HepG2 (cell line): Measurements from ENCODE around the gene SKIDA1. TPM values are rescaled to one million over a fixed set of nuclear protein-coding genes. Genes with fewer than 3 reads are reported as not detected.
A peak's percentile ranks its signal among the peaks of the same experiment; 100 is the strongest.

ENCODE experiments used
- CAMTA2 ChIP-seq: sonication (generic); formaldehyde crosslinking; IDR thresholded peaks from 2 replicates; pipeline ENCODE4 v1.4.0; 2020; ENCODE audit warnings: mild to moderate bottlenecking, missing genetic modification reagents, borderline replicate concordance
- EHMT2 ChIP-seq: fragments of 200-600 bp; sonication (generic); IDR thresholded peaks from 2 replicates; pipeline ENCODE4 v1.7.0; 2017; ENCODE audit warnings: antibody characterized with exemption, low read depth, low read length, borderline replicate concordance
- FOXA1 ChIP-seq, 2 experiments: fragments of 450-650 bp in 1 of 2; sonication (generic) in 1 of 2; formaldehyde crosslinking in 1 of 2; IDR thresholded peaks; 2 replicates each; pipeline versions ENCODE4 v1.4.0 to v1.6.1; 2016 to 2020; ENCODE audit warnings: missing genetic modification reagents in 1 of 2
- GLMP ChIP-seq: sonication (generic); formaldehyde crosslinking; IDR thresholded peaks from 2 replicates; pipeline ENCODE4 v1.9.0; 2021; ENCODE audit warnings: missing genetic modification reagents, mild to moderate bottlenecking, borderline replicate concordance
- KLF9 ChIP-seq: IDR thresholded peaks from 2 replicates; pipeline ENCODE4 v1.6.1; 2016; ENCODE audit warnings: low read depth
- MED8 ChIP-seq: sonication (generic); formaldehyde crosslinking; IDR thresholded peaks from 2 replicates; pipeline ENCODE4 v1.8.1; 2023; ENCODE audit warnings: mild to moderate bottlenecking, missing genetic modification reagents; ENCODE audit not compliant: insufficient replicate concordance
- NFIB ChIP-seq: sonication (generic); formaldehyde crosslinking; IDR thresholded peaks from 2 replicates; pipeline ENCODE4 v1.9.0; 2021; ENCODE audit warnings: missing genetic modification reagents, mild to moderate bottlenecking, borderline replicate concordance
- NFRKB ChIP-seq: fragments of 450-650 bp; IDR thresholded peaks from 2 replicates; pipeline ENCODE4 v1.6.1; 2017
- PHF21A ChIP-seq: sonication (generic); formaldehyde crosslinking; IDR thresholded peaks from 2 replicates; pipeline ENCODE4 v1.5.0; 2020; ENCODE audit warnings: mild to moderate bottlenecking, missing genetic modification reagents
- RFX5 ChIP-seq: IDR thresholded peaks from 2 replicates; pipeline ENCODE4 v1.6.1; 2011; ENCODE audit warnings: low read depth, low read length, improper control_type of control experiment
- SMAD1 ChIP-seq: sonication (generic); formaldehyde crosslinking; IDR thresholded peaks from 2 replicates; pipeline ENCODE4 v1.4.0; 2020; ENCODE audit warnings: missing genetic modification reagents, low read depth, mild to moderate bottlenecking, borderline replicate concordance
- SOX6 ChIP-seq, 2 experiments: fragments of 450-650 bp in 1 of 2; sonication (generic) in 1 of 2; formaldehyde crosslinking in 1 of 2; IDR thresholded peaks; 2 replicates each; pipeline versions ENCODE4 v1.4.0 to v1.6.1; 2017 to 2020; ENCODE audit warnings: antibody characterized with exemption in 1 of 2, mild to moderate bottlenecking in 1 of 2, missing genetic modification reagents in 1 of 2
- SP1 ChIP-seq, 2 experiments: fragments of 450-650 bp in 1 of 2; sonication (generic) in 1 of 2; formaldehyde crosslinking in 1 of 2; IDR thresholded peaks; 2 replicates each; pipeline versions ENCODE4 v1.4.0 to v1.6.1; 2016 to 2020; ENCODE audit warnings: missing genetic modification reagents in 1 of 2
- TAF1 ChIP-seq: sonication (generic); formaldehyde crosslinking; IDR thresholded peaks from 2 replicates; pipeline ENCODE4 v1.4.0; 2020; ENCODE audit warnings: missing genetic modification reagents
- TARDBP ChIP-seq: sonication (generic); formaldehyde crosslinking; IDR thresholded peaks from 2 replicates; pipeline ENCODE4 v1.8.0; 2022; ENCODE audit warnings: mild to moderate bottlenecking, missing genetic modification reagents
- ZFP36 ChIP-seq: fragments of 150-350 bp; IDR thresholded peaks from 2 replicates; pipeline ENCODE4 v1.6.1; 2018; ENCODE audit warnings: borderline replicate concordance, low read length, low read depth; ENCODE audit not compliant: partially characterized antibody
- ZNF251 ChIP-seq: sonication (generic); formaldehyde crosslinking; IDR thresholded peaks from 2 replicates; pipeline ENCODE4 v1.9.0; 2021; ENCODE audit warnings: mild to moderate bottlenecking, missing genetic modification reagents
- ZNF33B ChIP-seq: sonication (generic); formaldehyde crosslinking; IDR thresholded peaks from 2 replicates; pipeline ENCODE4 v1.5.1; 2020; ENCODE audit warnings: mild to moderate bottlenecking, missing genetic modification reagents
- ZNF343 ChIP-seq: sonication (generic); formaldehyde crosslinking; IDR thresholded peaks from 2 replicates; pipeline ENCODE4 v1.4.0; 2020; ENCODE audit warnings: mild to moderate bottlenecking, missing genetic modification reagents
- ZNF362 ChIP-seq: sonication (generic); formaldehyde crosslinking; IDR thresholded peaks from 2 replicates; pipeline ENCODE4 v1.4.0; 2020; ENCODE audit warnings: missing genetic modification reagents, mild to moderate bottlenecking, borderline replicate concordance
- ZNF432 ChIP-seq: sonication (generic); formaldehyde crosslinking; IDR thresholded peaks from 2 replicates; pipeline ENCODE4 v1.5.0; 2020; ENCODE audit warnings: missing genetic modification reagents, mild to moderate bottlenecking, borderline replicate concordance
- ZNF7 ChIP-seq: IDR thresholded peaks from 2 replicates; pipeline ENCODE4 v1.6.1; 2016; ENCODE audit warnings: missing biosample characterization, missing genetic modification reagents
- ZSCAN20 ChIP-seq: sonication (generic); formaldehyde crosslinking; IDR thresholded peaks from 2 replicates; pipeline ENCODE4 v1.4.0; 2020; ENCODE audit warnings: missing genetic modification reagents, mild to moderate bottlenecking, borderline replicate concordance
- ZSCAN9 ChIP-seq: IDR thresholded peaks from 2 replicates; pipeline ENCODE4 v1.6.1; 2016; ENCODE audit warnings: borderline replicate concordance
- polyA plus RNA-seq, 8 experiments: library from polyadenylated mRNA; depleted of rRNA in 3 of 8; stranded (reverse) in 7 of 8; unstranded in 1 of 8; fragments of >200 nt; fragmentation: Illumina TruSeq in 4 of 8; extraction: Trizol in 4 of 8; gene quantifications; 2 replicates each; pipeline versions ENCODE4 v1.2.1 to v1.2.3, GENCODE V29; 2011 to 2016; ENCODE audit warnings: low read depth in 4 of 8, missing spikeins in 1 of 8, mixed read lengths in 1 of 8; ENCODE audit not compliant: insufficient read depth in 1 of 8
- total RNA-seq, 5 experiments: library from RNA; depleted of rRNA; stranded (reverse); fragments of >200 nt; fragmentation: Illumina TruSeq; extraction: Trizol; gene quantifications; 2 replicates each; pipeline ENCODE4 v1.2.3, GENCODE V29; 2016; ENCODE audit warnings: low read depth in 1 of 5
- TF ChIP-seq, protein P1 (sequence below): sonication (generic); formaldehyde crosslinking; IDR thresholded peaks from 2 replicates; pipeline ENCODE4 v1.4.0; 2020; ENCODE audit warnings: missing genetic modification reagents, borderline replicate concordance
- TF ChIP-seq, protein P2 (sequence below): sonication (generic); formaldehyde crosslinking; IDR thresholded peaks from 2 replicates; pipeline ENCODE4 v1.4.0; 2020; ENCODE audit warnings: missing genetic modification reagents, low read depth, mild to moderate bottlenecking, borderline replicate concordance

The SKIDA1 gene
- total and polyA plus RNA-seq, 2 of the 13 experiments (the other 11 are each of a cell fraction or from before 2014, with no cell fraction given), result 0.73 to 1.5 TPM

GRCh38 chr10:21524526-21525366 is 736 bp downstream of the SKIDA1 start (continued):
- no peak for TF ChIP-seq SOX6 (IDR thresholded peaks at IDR 0.05)
- TF ChIP-seq SOX6 (CRISPR knock-in tag; IDR thresholded peaks at IDR 0.05), result peak; percentile 77
- TF ChIP-seq, protein P1, sequence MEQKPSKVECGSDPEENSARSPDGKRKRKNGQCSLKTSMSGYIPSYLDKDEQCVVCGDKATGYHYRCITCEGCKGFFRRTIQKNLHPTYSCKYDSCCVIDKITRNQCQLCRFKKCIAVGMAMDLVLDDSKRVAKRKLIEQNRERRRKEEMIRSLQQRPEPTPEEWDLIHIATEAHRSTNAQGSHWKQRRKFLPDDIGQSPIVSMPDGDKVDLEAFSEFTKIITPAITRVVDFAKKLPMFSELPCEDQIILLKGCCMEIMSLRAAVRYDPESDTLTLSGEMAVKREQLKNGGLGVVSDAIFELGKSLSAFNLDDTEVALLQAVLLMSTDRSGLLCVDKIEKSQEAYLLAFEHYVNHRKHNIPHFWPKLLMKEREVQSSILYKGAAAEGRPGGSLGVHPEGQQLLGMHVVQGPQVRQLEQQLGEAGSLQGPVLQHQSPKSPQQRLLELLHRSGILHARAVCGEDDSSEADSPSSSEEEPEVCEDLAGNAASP (CRISPR knock-in tag), result no peak
- TF ChIP-seq ZNF343 (CRISPR knock-in tag), result no peak
- no peak for TF ChIP-seq CAMTA2 (CRISPR knock-in tag)
- no peak for TF ChIP-seq RFX5
- peak; percentile 32; the same call in 1 of the 2 replicates for TF ChIP-seq ZNF362 (CRISPR knock-in tag)
- TF ChIP-seq TAF1 (CRISPR knock-in tag), result no peak
- TF ChIP-seq ZNF33B (CRISPR knock-in tag), result no peak
- no peak for TF ChIP-seq ZSCAN20 (CRISPR knock-in tag)
- no peak for TF ChIP-seq NFIB (CRISPR knock-in tag)
- TF ChIP-seq ZSCAN9 (CRISPR knock-in tag), result no peak
- TF ChIP-seq EHMT2, result no peak
- TF ChIP-seq ZNF432 (CRISPR knock-in tag), result no peak
- no peak for TF ChIP-seq SP1 (IDR thresholded peaks at IDR 0.05)
- no peak for TF ChIP-seq SP1 (CRISPR knock-in tag; IDR thresholded peaks at IDR 0.05)
- TF ChIP-seq, protein P2, sequence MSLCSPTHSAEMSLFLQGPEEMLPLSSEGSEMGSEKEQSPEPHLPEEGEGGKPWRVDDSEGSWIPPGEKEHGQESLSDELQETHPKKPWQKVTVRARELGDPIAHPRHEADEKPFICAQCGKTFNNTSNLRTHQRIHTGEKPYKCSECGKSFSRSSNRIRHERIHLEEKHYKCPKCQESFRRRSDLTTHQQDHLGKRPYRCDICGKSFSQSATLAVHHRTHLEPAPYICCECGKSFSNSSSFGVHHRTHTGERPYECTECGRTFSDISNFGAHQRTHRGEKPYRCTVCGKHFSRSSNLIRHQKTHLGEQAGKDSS, result no peak; the same call in 1 of the 2 replicates
- TF ChIP-seq ZFP36, result no peak
- TF ChIP-seq KLF9 (CRISPR knock-in tag), result no peak
- TF ChIP-seq ZNF7 (CRISPR knock-in tag), result no peak
- TF ChIP-seq ZNF251, result no peak
- peak; percentile 42 for TF ChIP-seq MED8
- no peak for TF ChIP-seq GLMP (CRISPR knock-in tag)
- TF ChIP-seq FOXA1 (IDR thresholded peaks at IDR 0.05), result no peak
- no peak for TF ChIP-seq FOXA1 (CRISPR knock-in tag; IDR thresholded peaks at IDR 0.05)
- TF ChIP-seq SMAD1, result no peak
- TF ChIP-seq TARDBP (CRISPR knock-in tag), result no peak
- TF ChIP-seq PHF21A (CRISPR knock-in tag), result no peak
- TF ChIP-seq NFRKB, result no peak
